B cell (primary cell): Measurements from ENCODE around the gene TXNDC17. TPM values are rescaled to one million over a fixed set of nuclear protein-coding genes. Genes with fewer than 3 reads are reported as not detected.

Source experiments
- ATAC-seq: fragments of 200-7000 bp; cut with Tn5 transposase; one replicate; pipeline ENCODE4 v1.10.0; 2021; ENCODE audit warnings: low read depth, mild to moderate bottlenecking, moderate number of reproducible peaks, moderate library complexity
- CTCF ChIA-PET: fragments of 350-600 bp; sonication (Branson Sonifier 250); formaldehyde crosslinking; loops from one replicate; lab custom pipeline; 2021; ENCODE audit warnings: antibody characterized with exemption, inconsistent platforms; lab: Charles Lee
- POLR2A ChIA-PET: fragments of 350-600 bp; sonication (Branson Sonifier 250); formaldehyde crosslinking; loops from one replicate; lab custom pipeline; 2021; ENCODE audit warnings: antibody characterized with exemption; lab: Charles Lee
- DNase-seq: peaks from one replicate; pipeline ENCODE4 v3.0.0; 2013
- H2AFZ ChIP-seq: 2 replicates; pipeline ENCODE4 v1.6.1; 2012; ENCODE audit warnings: mild to moderate bottlenecking, low read depth, low read length; ENCODE audit not compliant: insufficient read depth, poor library complexity, severe bottlenecking
- H3K27ac ChIP-seq, 2 donors: 1 replicate in 1 of 2; 2 replicates in 1 of 2; pipeline ENCODE4 v1.5.1; 2012 to 2013; ENCODE audit warnings: low read length in 2 of 2, mild to moderate bottlenecking in 2 of 2, moderate library complexity in 1 of 2
- H3K27me3 ChIP-seq, 4 experiments: fragments of 200-600 bp in 1 of 4; sonication (generic) in 1 of 4; replicated peaks in 1 of 4; 1 replicate in 2 of 4; 2 replicates in 2 of 4; pipeline versions ENCODE4 v1.6.1 to v1.7.0; 2013 to 2016; ENCODE audit warnings: low read length in 3 of 4, mild to moderate bottlenecking in 2 of 4, mixed read lengths in 1 of 4, moderate library complexity in 1 of 4; ENCODE audit not compliant: insufficient read depth in 4 of 4, control insufficient read depth in 3 of 4; ENCODE audit errors: control extremely low read depth in 1 of 4
- H3K36me3 ChIP-seq, 2 experiments: replicated peaks in 1 of 2; 1 replicate in 1 of 2; 2 replicates in 1 of 2; pipeline versions ENCODE4 v1.6.1 to v1.7.1; 2013; ENCODE audit warnings: low read length in 1 of 2; ENCODE audit not compliant: insufficient read depth in 2 of 2, control insufficient read depth in 1 of 2; ENCODE audit errors: control extremely low read depth in 1 of 2, extremely low read depth in 1 of 2
- H3K4me1 ChIP-seq, 2 donors: fragments of 200-600 bp in 1 of 2; sonication (generic) in 1 of 2; 1 replicate in 1 of 2; 2 replicates in 1 of 2; pipeline versions ENCODE4 v1.5.1 to v1.6.1; 2013 to 2017; ENCODE audit warnings: low read length in 2 of 2; ENCODE audit not compliant: control insufficient read depth in 2 of 2, insufficient read depth in 2 of 2
- H3K4me2 ChIP-seq: replicated peaks from 2 replicates; pipeline ENCODE3; 2012; ENCODE audit warnings: mild to moderate bottlenecking, low read depth, low read length; ENCODE audit not compliant: poor library complexity, severe bottlenecking
- H3K4me3 ChIP-seq, 5 experiments: fragments of 200-600 bp in 1 of 5; sonication (generic) in 1 of 5; 1 replicate in 3 of 5; 2 replicates in 2 of 5; pipeline versions ENCODE4 v1.5.1 to v1.7.0; 2011 to 2016; ENCODE audit warnings: low read length in 4 of 5, mild to moderate bottlenecking in 4 of 5, low read depth in 2 of 5, control low read depth in 1 of 5, moderate library complexity in 1 of 5; ENCODE audit not compliant: insufficient read depth in 1 of 5; ENCODE audit errors: control extremely low read depth in 1 of 5, extremely low read depth in 1 of 5
- H3K79me2 ChIP-seq: fragments of 200-600 bp; sonication (generic); one replicate; pipeline ENCODE4 v1.6.0; 2016; ENCODE audit warnings: low read length; ENCODE audit not compliant: control insufficient read depth, insufficient read depth
- H3K9ac ChIP-seq: fragments of 200-600 bp; sonication (generic); 2 replicates; pipeline ENCODE4 v1.6.1; 2017; ENCODE audit warnings: mild to moderate bottlenecking, low read length, moderate library complexity
- H3K9me3 ChIP-seq, 3 donors: one replicate each; pipeline versions ENCODE4 v1.6.1 to v1.7.1; 2013; ENCODE audit warnings: low read length in 2 of 3; ENCODE audit not compliant: control insufficient read depth in 2 of 3, insufficient read depth in 1 of 3; ENCODE audit errors: control extremely low read depth in 1 of 3
- H4K20me1 ChIP-seq: 2 replicates; pipeline ENCODE4 v1.6.0; 2012; ENCODE audit warnings: mild to moderate bottlenecking, low read length; ENCODE audit not compliant: insufficient read depth, control insufficient read depth, poor library complexity, severe bottlenecking
- H3K27ac Mint-ChIP-seq: one replicate; pipeline ENCODE4 v1.8.0; 2021; ENCODE audit warnings: mixed read lengths
- H3K27me3 Mint-ChIP-seq: one replicate; pipeline ENCODE4 v1.8.0; 2021; ENCODE audit warnings: mixed read lengths
- H3K4me1 Mint-ChIP-seq: one replicate; pipeline ENCODE4 v1.8.0; 2021; ENCODE audit warnings: mixed read lengths
- H3K4me3 Mint-ChIP-seq: one replicate; pipeline ENCODE4 v1.8.0; 2021; ENCODE audit warnings: mixed read lengths
- H3K9me3 Mint-ChIP-seq: one replicate; pipeline ENCODE4 v1.8.0; 2022; ENCODE audit warnings: mixed read lengths; ENCODE audit not compliant: insufficient read depth
- CTCF ChIP-seq: fragments of 200-600 bp; IDR thresholded peaks from one replicate; pipeline ENCODE4 v1.8.0; 2022; ENCODE audit warnings: antibody characterized with exemption, mild to moderate bottlenecking
- EZH2 ChIP-seq: IDR thresholded peaks from 2 replicates; pipeline ENCODE4 v1.6.1; 2012; ENCODE audit warnings: borderline replicate concordance, low read depth, mild to moderate bottlenecking, moderate library complexity, low read length; ENCODE audit not compliant: insufficient read depth, poor library complexity, severe bottlenecking
- WGBS: methylation state at CpG from one replicate; pipeline ENCODE4 v1.1.5; 2013; ENCODE audit warnings: missing lambda C conversion rate; ENCODE audit not compliant: insufficient coverage; 5-methylcytosine and 5-hydroxymethylcytosine counted together
- intact Hi-C: fragments of 100-400 bp; cut with micrococcal nuclease; formaldehyde crosslinking; loops from one replicate; pipeline ENCODE4 v1.10.0; 2022
- polyA plus RNA-seq: library from polyadenylated mRNA; depleted of rRNA; stranded (reverse); fragments of >200 nt; gene quantifications from 2 replicates; pipeline ENCODE4 v1.2.3, GENCODE V29; 2012
- total RNA-seq, 2 donors: library from RNA; stranded (reverse); fragments of 120-200 nt in 1 of 2; gene quantifications; 1 replicate in 1 of 2; 2 replicates in 1 of 2; pipeline versions ENCODE4 v1.2.3 to v1.2.4, GENCODE V29; 2013 to 2022

The TXNDC17 gene
- total and polyA plus RNA-seq, 2 donors (not counting 1 experiment from before 2014, with no cell fraction given) = 19.5 to 33.7 TPM

GRCh38 chr17:6683081-6683684 lies 42.3 kb downstream of the TXNDC17 start:
- Histone ChIP-seq H3K36me3 (no peaks in the 10 kb centered on the region), H3K4me1 (no peaks in the 10 kb centered on the region), H3K4me2 (no peak overlapping the region), H3K9ac (no peak overlapping the region), H3K9me3 (no peaks in the 10 kb centered on the region), H4K20me1 (no peaks in the 10 kb centered on the region), H3K79me2 (no peaks in the 10 kb centered on the region), H3K4me3 (no peak overlapping the region), H3K27me3 (peaks cover 0 to 21% (median 7%) of the 10 kb centered on the region in 4 experiments), H2AFZ (no peak overlapping the region), H3K27ac (no peak overlapping the region)
- H3K4me1 Mint-ChIP-seq = no peaks in the 10 kb centered on the region
- DNase-seq (no peak), ATAC-seq (no peak)
- POLR2A ChIA-PET = no interaction called here
- peaks cover 33% of the 10 kb centered on the region for H3K27me3 Mint-ChIP-seq
- CTCF ChIA-PET = no interaction called here
- intact Hi-C loops = no loop called here
- H3K4me3 Mint-ChIP-seq = no peak overlapping the region
- no peaks in the 10 kb centered on the region for H3K9me3 Mint-ChIP-seq
- H3K27ac Mint-ChIP-seq = no peak overlapping the region
- TF ChIP-seq EZH2 (no peak), CTCF (no peak)
- no CpG with 5 or more reads among the region's 3 CpGs for WGBS

GRCh38 chr17:6683730-6684459 lies 43.0 kb downstream of the TXNDC17 start:
- Mint-ChIP-seq H3K27ac (no peak overlapping the region), H3K4me1 (no peaks in the 10 kb centered on the region), H3K27me3 (peaks cover 28% of the 10 kb centered on the region), H3K4me3 (no peak overlapping the region), H3K9me3 (no peaks in the 10 kb centered on the region)
- ChIA-PET CTCF (interaction anchor here (0.9 kb wide), 1 partner anchor 227 kb away, joined by 3 read pairs; no protein-coding TSS in a partner anchor), POLR2A (no interaction called here)
- ATAC-seq = no peak
- H3K9ac ChIP-seq = no peak overlapping the region
- no peak for DNase-seq
- no peak overlapping the region for H2AFZ ChIP-seq
- TF ChIP-seq CTCF (no peak), EZH2 (no peak)
- intact Hi-C loops = no loop called here
- no peaks in the 10 kb centered on the region for H3K4me1 ChIP-seq
- peaks cover 0 to 13% (median 4%) of the 10 kb centered on the region in 4 experiments for H3K27me3 ChIP-seq
- H3K4me2 ChIP-seq = no peak overlapping the region
- H3K4me3 ChIP-seq = no peak overlapping the region
- no peaks in the 10 kb centered on the region for H3K79me2 ChIP-seq
- H3K27ac ChIP-seq = no peak overlapping the region
- H3K36me3 ChIP-seq = no peaks in the 10 kb centered on the region
- no CpG with 5 or more reads among the region's 3 CpGs for WGBS
- no peaks in the 10 kb centered on the region for H3K9me3 ChIP-seq
- H4K20me1 ChIP-seq = no peaks in the 10 kb centered on the region
